Heart left ventricle (tissue), 13 donors: Measurements from ENCODE around the gene ACAN.

Source experiments
- CTCF ChIP-seq, 12 donors: fragments of 200-600 bp; sonication (generic) in 4 of 12; IDR thresholded peaks; one replicate each; pipeline versions ENCODE4 v1.5.0 to v1.8.0; 2018 to 2022; ENCODE audit warnings: antibody characterized with exemption in 12 of 12, mild to moderate bottlenecking in 5 of 12
- POLR2A ChIP-seq, 2 donors: fragments of 450-650 bp; IDR thresholded peaks; one replicate each; pipeline ENCODE4 v1.6.1; 2017; ENCODE audit warnings: antibody characterized with exemption in 2 of 2, mild to moderate bottlenecking in 2 of 2, moderate library complexity in 2 of 2
- donor health status: ischemic (EF 13 %, LVEDD 7.1; RV severe dilation, severe dysfunction).
- donor health status: DM: no; HTN: yes; CAD: no.
- donor health status: DM: no; HTN: no; CAD: no.
- donor health status: ischemic (EF 25% LVEDD 6.9; RV normal size, moderate dysfunction).
- donor health status: ischemic (EF 25% LVEDD 5.7; RV mildly dilated, moderate dysfunction).
- donor health status: ischemic (EF 35%, LVEDD 5.7; RV mildly dilated, moderate dysfunction).
- donor health status: nonischemic (EF 11% LVEDD 7.7; RV severe dilation, severe dysfunction).
- donor health status: DM: yes; HTN: yes; CAD: no.
- donor health status: PGD.
- donor health status: ischemic (EF 29% LVEDD 5.4; RV normal size, mild dysfunction).
- donor health status: nonischemic (EF 23%, LVEDD 6.1; RV moderate dilation, normal function).

DNA sequence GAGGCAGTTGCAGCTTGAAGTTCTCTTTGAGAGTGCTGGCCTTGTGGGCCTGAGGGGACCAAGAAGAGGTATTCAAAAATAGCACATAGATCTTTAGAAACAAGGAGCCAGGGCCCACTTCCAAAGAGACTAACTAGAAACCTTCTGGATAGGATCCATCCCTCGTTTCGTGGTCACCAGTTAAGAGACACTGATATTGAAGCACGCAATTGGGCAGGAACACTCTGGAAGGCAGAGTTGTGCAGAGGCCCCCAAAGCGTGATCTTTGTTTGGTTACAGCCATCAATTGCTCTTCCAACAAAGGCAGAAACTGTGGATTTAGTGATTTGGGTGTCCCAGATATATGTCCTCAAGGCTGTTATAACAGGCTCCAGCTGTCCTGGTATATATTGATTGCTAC lies 46.7 kb upstream of the ACAN start:
- TF ChIP-seq CTCF (IDR thresholded peaks at IDR 0.05) (no peak), POLR2A (IDR thresholded peaks at IDR 0.05) (no peak)
